HepG2 (cell line): ENCODE data around the gene NEAT1. TPM values are rescaled to one million over a fixed set of nuclear protein-coding genes. Genes with fewer than 3 reads are reported as not detected.

Source experiments
- microRNA counts: library from miRNA; unstranded; fragments of <30 nt; microRNA quantifications from one replicate; lab custom pipeline; 2015
- polyA plus RNA-seq, 8 experiments: library from polyadenylated mRNA; depleted of rRNA in 3 of 8; stranded (reverse) in 7 of 8; unstranded in 1 of 8; fragments of >200 nt; fragmentation: Illumina TruSeq in 4 of 8; extraction: Trizol in 4 of 8; gene quantifications; 2 replicates each; pipeline versions ENCODE4 v1.2.1 to v1.2.3, GENCODE V29; 2011 to 2016; ENCODE audit warnings: low read depth in 4 of 8, missing spikeins in 1 of 8, mixed read lengths in 1 of 8; ENCODE audit not compliant: insufficient read depth in 1 of 8
- small RNA-seq, 3 experiments: library from RNA; depleted of rRNA; stranded (forward); fragments of <200 nt; gene quantifications; one replicate each; pipeline ENCODE3, GENCODE V24; 2012; ENCODE audit warnings: low read depth in 2 of 3, low replicate concordance in 1 of 3; ENCODE audit not compliant: insufficient read length in 3 of 3, insufficient read depth in 2 of 3
- total RNA-seq, 5 experiments: library from RNA; depleted of rRNA; stranded (reverse); fragments of >200 nt; fragmentation: Illumina TruSeq; extraction: Trizol; gene quantifications; 2 replicates each; pipeline ENCODE4 v1.2.3, GENCODE V29; 2016; ENCODE audit warnings: low read depth in 1 of 5

Gene NEAT1
- total and polyA plus RNA-seq, 2 of the 13 experiments (the other 11 are each of a cell fraction or from before 2014, with no cell fraction given): 20.5 to 41.2 TPM

MicroRNAs encoded within 50 kb of the gene (microRNA counts, 767-probe panel; counts per million panel counts)
- microRNA hsa-miR-612 (lab: Ali Mortazavi, UCI): not detected

Small RNA genes lying within 50 kb of the gene (small RNA-seq; reads per million reads assigned to genes)
- gene RF01684: 0 reads per million in 3 experiments

Other genes with a start within 250 kb of the NEAT1 start
- 51.2 and 57.3 TPM in 2 replicates for gene CAPN1, start 240.9 kb upstream of the NEAT1 start, total RNA-seq (2016; rRNA removed; fragmentation: Illumina TruSeq; extraction: Trizol)
- gene CAPN1, start 240.9 kb upstream of the NEAT1 start, polyA plus RNA-seq (2011; rRNA removed): 82.6 and 92.6 TPM in 2 replicates
- 10.7 and 15.6 TPM in 2 replicates for gene POLA2, start 160.8 kb upstream of the NEAT1 start, total RNA-seq (2016; rRNA removed; fragmentation: Illumina TruSeq; extraction: Trizol)
- gene POLA2, start 160.8 kb upstream of the NEAT1 start, polyA plus RNA-seq (2011; rRNA removed): 9.1 and 9.7 TPM in 2 replicates
- gene CDC42EP2, start 107.9 kb upstream of the NEAT1 start, total RNA-seq (2016; rRNA removed; fragmentation: Illumina TruSeq; extraction: Trizol): 2.5 and 7.1 TPM in 2 replicates
- gene CDC42EP2, start 107.9 kb upstream of the NEAT1 start, polyA plus RNA-seq (2011; rRNA removed): 2.3 and 4.2 TPM in 2 replicates
- gene DPF2, start 88.9 kb upstream of the NEAT1 start, total RNA-seq (2016; rRNA removed; fragmentation: Illumina TruSeq; extraction: Trizol): 30.4 and 31.0 TPM in 2 replicates
- gene DPF2, start 88.9 kb upstream of the NEAT1 start, polyA plus RNA-seq (2011; rRNA removed): 20.4 and 21.0 TPM in 2 replicates
- 4.0 and 4.9 TPM in 2 replicates for gene TIGD3, start 68.0 kb upstream of the NEAT1 start, total RNA-seq (2016; rRNA removed; fragmentation: Illumina TruSeq; extraction: Trizol)
- gene TIGD3, start 68.0 kb upstream of the NEAT1 start, polyA plus RNA-seq (2011; rRNA removed): 0.49 and 1.0 TPM in 2 replicates
- 2.1 and 3.4 TPM in 2 replicates for gene SLC25A45, start 40.2 kb upstream of the NEAT1 start, total RNA-seq (2016; rRNA removed; fragmentation: Illumina TruSeq; extraction: Trizol)
- gene SLC25A45, start 40.2 kb upstream of the NEAT1 start, polyA plus RNA-seq (2011; rRNA removed): 1.2 and 1.9 TPM in 2 replicates
- 18.0 and 20.6 TPM in 2 replicates for gene FRMD8, start 36.2 kb upstream of the NEAT1 start, total RNA-seq (2016; rRNA removed; fragmentation: Illumina TruSeq; extraction: Trizol)
- 5.8 and 9.4 TPM in 2 replicates for gene FRMD8, start 36.2 kb upstream of the NEAT1 start, polyA plus RNA-seq (2011; rRNA removed)
- gene MALAT1, start 76.2 kb downstream of the NEAT1 start, total RNA-seq (2016; rRNA removed; fragmentation: Illumina TruSeq; extraction: Trizol): 302 and 1,237 TPM in 2 replicates
- 143 and 217 TPM in 2 replicates for gene MALAT1, start 76.2 kb downstream of the NEAT1 start, polyA plus RNA-seq (2011; rRNA removed)
- 61.7 and 65.9 TPM in 2 replicates for gene SCYL1, start 102.3 kb downstream of the NEAT1 start, total RNA-seq (2016; rRNA removed; fragmentation: Illumina TruSeq; extraction: Trizol)
- gene SCYL1, start 102.3 kb downstream of the NEAT1 start, polyA plus RNA-seq (2011; rRNA removed): 103 and 122 TPM in 2 replicates
- 4.2 and 12.2 TPM in 2 replicates for gene LTBP3, start 135.6 kb downstream of the NEAT1 start, total RNA-seq (2016; rRNA removed; fragmentation: Illumina TruSeq; extraction: Trizol)
- 60.3 and 68.1 TPM in 2 replicates for gene LTBP3, start 135.6 kb downstream of the NEAT1 start, polyA plus RNA-seq (2011; rRNA removed)
- gene ZNRD2, start 147.7 kb downstream of the NEAT1 start, total RNA-seq (2016; rRNA removed; fragmentation: Illumina TruSeq; extraction: Trizol): 34.0 and 40.0 TPM in 2 replicates
- gene ZNRD2, start 147.7 kb downstream of the NEAT1 start, polyA plus RNA-seq (2011; rRNA removed): 29.2 and 31.4 TPM in 2 replicates
- gene FAM89B, start 149.7 kb downstream of the NEAT1 start, total RNA-seq (2016; rRNA removed; fragmentation: Illumina TruSeq; extraction: Trizol): 3.6 and 5.7 TPM in 2 replicates
- 8.0 and 11.5 TPM in 2 replicates for gene FAM89B, start 149.7 kb downstream of the NEAT1 start, polyA plus RNA-seq (2011; rRNA removed)
- gene EHBP1L1, start 153.3 kb downstream of the NEAT1 start, total RNA-seq (2016; rRNA removed; fragmentation: Illumina TruSeq; extraction: Trizol): 5.4 and 10.6 TPM in 2 replicates
- gene EHBP1L1, start 153.3 kb downstream of the NEAT1 start, polyA plus RNA-seq (2011; rRNA removed): 8.3 and 14.4 TPM in 2 replicates
- gene KCNK7, start 173.0 kb downstream of the NEAT1 start, total RNA-seq (2016; rRNA removed; fragmentation: Illumina TruSeq; extraction: Trizol): not detected in 2 replicates
- 0.11 and 0.14 TPM in 2 replicates for gene KCNK7, start 173.0 kb downstream of the NEAT1 start, polyA plus RNA-seq (2011; rRNA removed)
- gene MAP3K11, start 191.4 kb downstream of the NEAT1 start, total RNA-seq (2016; rRNA removed; fragmentation: Illumina TruSeq; extraction: Trizol): 35.6 and 51.5 TPM in 2 replicates
- gene MAP3K11, start 191.4 kb downstream of the NEAT1 start, polyA plus RNA-seq (2011; rRNA removed): 35.9 and 54.6 TPM in 2 replicates
- 14.5 and 23.0 TPM in 2 replicates for gene PCNX3, start 193.0 kb downstream of the NEAT1 start, total RNA-seq (2016; rRNA removed; fragmentation: Illumina TruSeq; extraction: Trizol)
- gene PCNX3, start 193.0 kb downstream of the NEAT1 start, polyA plus RNA-seq (2011; rRNA removed): 16.2 and 23.1 TPM in 2 replicates
- gene SIPA1, start 215.3 kb downstream of the NEAT1 start, total RNA-seq (2016; rRNA removed; fragmentation: Illumina TruSeq; extraction: Trizol): 5.4 and 5.8 TPM in 2 replicates
- gene SIPA1, start 215.3 kb downstream of the NEAT1 start, polyA plus RNA-seq (2011; rRNA removed): 7.7 and 9.1 TPM in 2 replicates
- gene RELA, start 240.1 kb downstream of the NEAT1 start, total RNA-seq (2016; rRNA removed; fragmentation: Illumina TruSeq; extraction: Trizol): 18.7 and 21.4 TPM in 2 replicates
- gene RELA, start 240.1 kb downstream of the NEAT1 start, polyA plus RNA-seq (2011; rRNA removed): 40.5 and 51.0 TPM in 2 replicates